ENCODE measurements around the gene FREM1.

DNA sequence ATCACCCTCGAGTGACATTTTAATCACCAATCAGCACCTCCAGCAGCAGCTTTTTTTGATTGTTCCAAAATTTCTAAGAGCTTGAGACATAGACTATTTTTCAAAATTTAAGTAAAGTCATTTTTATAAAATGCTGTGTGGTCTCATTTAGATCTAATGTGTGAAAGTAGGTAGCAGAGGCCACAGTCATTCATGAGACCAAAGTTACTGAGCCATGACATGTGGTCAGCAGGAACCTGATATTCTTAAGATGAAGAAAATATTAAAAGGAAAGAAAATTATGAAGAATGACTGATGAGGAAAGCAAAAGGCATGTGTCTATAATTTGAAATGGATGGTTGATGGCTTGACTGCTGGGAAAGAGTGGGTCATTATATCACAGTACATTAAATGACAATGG lies 7.2 kb downstream of the FREM1 start:
- TF ChIP-seq, protein P1, sequence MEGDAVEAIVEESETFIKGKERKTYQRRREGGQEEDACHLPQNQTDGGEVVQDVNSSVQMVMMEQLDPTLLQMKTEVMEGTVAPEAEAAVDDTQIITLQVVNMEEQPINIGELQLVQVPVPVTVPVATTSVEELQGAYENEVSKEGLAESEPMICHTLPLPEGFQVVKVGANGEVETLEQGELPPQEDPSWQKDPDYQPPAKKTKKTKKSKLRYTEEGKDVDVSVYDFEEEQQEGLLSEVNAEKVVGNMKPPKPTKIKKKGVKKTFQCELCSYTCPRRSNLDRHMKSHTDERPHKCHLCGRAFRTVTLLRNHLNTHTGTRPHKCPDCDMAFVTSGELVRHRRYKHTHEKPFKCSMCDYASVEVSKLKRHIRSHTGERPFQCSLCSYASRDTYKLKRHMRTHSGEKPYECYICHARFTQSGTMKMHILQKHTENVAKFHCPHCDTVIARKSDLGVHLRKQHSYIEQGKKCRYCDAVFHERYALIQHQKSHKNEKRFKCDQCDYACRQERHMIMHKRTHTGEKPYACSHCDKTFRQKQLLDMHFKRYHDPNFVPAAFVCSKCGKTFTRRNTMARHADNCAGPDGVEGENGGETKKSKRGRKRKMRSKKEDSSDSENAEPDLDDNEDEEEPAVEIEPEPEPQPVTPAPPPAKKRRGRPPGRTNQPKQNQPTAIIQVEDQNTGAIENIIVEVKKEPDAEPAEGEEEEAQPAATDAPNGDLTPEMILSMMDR (conservative IDR thresholded peaks at IDR 0.05; ENCODE audit: low read depth, low read length), result no peak
- TF ChIP-seq EZH2phosphoT487 (IDR thresholded peaks at IDR 0.05; ENCODE audit: borderline replicate concordance, low read length), result no peak

Measured in PC-3 (cell line).